Activated CD4-positive, alpha-beta memory T cell treated with anti-CD3 and anti-CD28 coated beads, Interleukin-2, amount 10 ng/mL, durations not matched to agents 7 days and 5 days (primary cell): ENCODE results near the gene THSD7A. TPM values are rescaled to one million over a fixed set of nuclear protein-coding genes. Genes with fewer than 3 reads are reported as not detected.

ENCODE experiments used
- CTCF ChIA-PET: fragments of 350-600 bp; sonication (Branson Sonifier 250); formaldehyde crosslinking; loops from one replicate; lab custom pipeline; 2021; ENCODE audit warnings: antibody characterized with exemption, inconsistent platforms; lab: Charles Lee
- POLR2A ChIA-PET: fragments of 350-600 bp; sonication (Branson Sonifier 250); formaldehyde crosslinking; loops from one replicate; lab custom pipeline; 2021; ENCODE audit warnings: antibody characterized with exemption; lab: Charles Lee
- DNase-seq: peaks from one replicate; pipeline ENCODE4 v3.0.0-alpha.2; 2020
- H3K27ac Mint-ChIP-seq: one replicate; pipeline ENCODE4 v1.8.0; 2021; ENCODE audit warnings: mild to moderate bottlenecking, mixed read lengths
- H3K27me3 Mint-ChIP-seq: one replicate; pipeline ENCODE4 v1.8.0; 2021; ENCODE audit warnings: mixed read lengths
- H3K36me3 Mint-ChIP-seq: one replicate; pipeline ENCODE4 v1.8.0; 2021; ENCODE audit warnings: low read depth, mixed read lengths
- H3K4me1 Mint-ChIP-seq: one replicate; pipeline ENCODE4 v1.8.0; 2021; ENCODE audit warnings: mixed read lengths
- H3K4me3 Mint-ChIP-seq: one replicate; pipeline ENCODE4 v1.8.0; 2021; ENCODE audit warnings: mild to moderate bottlenecking, mixed read lengths
- H3K9me3 Mint-ChIP-seq: one replicate; pipeline ENCODE4 v1.8.0; 2021; ENCODE audit warnings: mixed read lengths
- total RNA-seq, 2 experiments: library from RNA; stranded (reverse); gene quantifications; one replicate each; pipeline ENCODE4 v1.2.3, GENCODE V29; 2021

Gene THSD7A
- not detected for total RNA-seq

GRCh38 chr7:11831736-11832495 lies at the start of gene THSD7A:
THSD7A (minus strand) TSS chr7:11832198; CDS start chr7:11831946, 252 bp downstream.
- H3K9me3 Mint-ChIP-seq = no peaks in the 10 kb centered on the region
- no peaks in the 10 kb centered on the region for H3K36me3 Mint-ChIP-seq
- ChIA-PET POLR2A (no interaction called here), CTCF (no interaction called here)
- no peak within 1 kb of the TSS for H3K27ac Mint-ChIP-seq
- no peak within 1 kb of the TSS for H3K4me3 Mint-ChIP-seq
- peaks cover 9% of the 10 kb centered on the region for H3K4me1 Mint-ChIP-seq
- DNase-seq = no peak
- peaks cover 31% of the 10 kb centered on the region for H3K27me3 Mint-ChIP-seq

- Mint-ChIP-seq H3K36me3 (no peaks in the 10 kb centered on the region), H3K4me1 (no peaks in the 10 kb centered on the region), H3K4me3 (no peak overlapping the region), H3K27ac (no peak overlapping the region), H3K9me3 (no peaks in the 10 kb centered on the region), H3K27me3 (no peaks in the 10 kb centered on the region)
- ChIA-PET POLR2A (no interaction called here), CTCF (no interaction called here)
- no peak for DNase-seq
Observed at GRCh38 chr7:11881680-11882079, 49.7 kb upstream of the THSD7A start.

GRCh38 chr7:11875635-11876034 lies 43.6 kb upstream of the THSD7A start:
- H3K4me3 Mint-ChIP-seq = no peak overlapping the region
- POLR2A ChIA-PET = no interaction called here
- no peaks in the 10 kb centered on the region for H3K27me3 Mint-ChIP-seq
- no peaks in the 10 kb centered on the region for H3K4me1 Mint-ChIP-seq
- CTCF ChIA-PET = no interaction called here
- no peaks in the 10 kb centered on the region for H3K9me3 Mint-ChIP-seq
- DNase-seq = no peak
- H3K36me3 Mint-ChIP-seq = no peaks in the 10 kb centered on the region
- no peak overlapping the region for H3K27ac Mint-ChIP-seq

GRCh38 chr7:11865671-11866070 lies 33.7 kb upstream of the THSD7A start:
- no peak overlapping the region for H3K27ac Mint-ChIP-seq
- no peaks in the 10 kb centered on the region for H3K4me1 Mint-ChIP-seq
- H3K9me3 Mint-ChIP-seq = peaks cover 7% of the 10 kb centered on the region
- ChIA-PET CTCF (no interaction called here), POLR2A (no interaction called here)
- DNase-seq = no peak
- H3K27me3 Mint-ChIP-seq = no peaks in the 10 kb centered on the region
- H3K36me3 Mint-ChIP-seq = no peaks in the 10 kb centered on the region
- H3K4me3 Mint-ChIP-seq = no peak overlapping the region

- DNase-seq = no peak
- Mint-ChIP-seq H3K4me3 (no peak overlapping the region), H3K27ac (no peak overlapping the region), H3K36me3 (no peaks in the 10 kb centered on the region), H3K9me3 (no peaks in the 10 kb centered on the region), H3K4me1 (no peaks in the 10 kb centered on the region), H3K27me3 (no peaks in the 10 kb centered on the region)
- ChIA-PET POLR2A (no interaction called here), CTCF (no interaction called here)
Observed at GRCh38 chr7:11858622-11859302, 26.8 kb upstream of the THSD7A start.

- no peak for DNase-seq
- no peak overlapping the region for H3K4me3 Mint-ChIP-seq
- no peaks in the 10 kb centered on the region for H3K27me3 Mint-ChIP-seq
- H3K27ac Mint-ChIP-seq = no peak overlapping the region
- H3K36me3 Mint-ChIP-seq = no peaks in the 10 kb centered on the region
- ChIA-PET CTCF (no interaction called here), POLR2A (no interaction called here)
- no peaks in the 10 kb centered on the region for H3K4me1 Mint-ChIP-seq
- H3K9me3 Mint-ChIP-seq = no peaks in the 10 kb centered on the region
Observed at GRCh38 chr7:11858026-11858425, 26.0 kb upstream of the THSD7A start.

GRCh38 chr7:11848251-11848650 lies 16.3 kb upstream of the THSD7A start:
- no peaks in the 10 kb centered on the region for H3K36me3 Mint-ChIP-seq
- no peak for DNase-seq
- CTCF ChIA-PET = no interaction called here
- H3K27me3 Mint-ChIP-seq = no peaks in the 10 kb centered on the region
- H3K27ac Mint-ChIP-seq = no peak overlapping the region
- no peaks in the 10 kb centered on the region for H3K9me3 Mint-ChIP-seq
- POLR2A ChIA-PET = no interaction called here
- H3K4me1 Mint-ChIP-seq = no peaks in the 10 kb centered on the region
- H3K4me3 Mint-ChIP-seq = no peak overlapping the region

GRCh38 chr7:11847336-11847735 lies 15.3 kb upstream of the THSD7A start:
- Mint-ChIP-seq H3K4me3 (no peak overlapping the region), H3K27me3 (no peaks in the 10 kb centered on the region), H3K9me3 (no peaks in the 10 kb centered on the region), H3K27ac (no peak overlapping the region), H3K36me3 (no peaks in the 10 kb centered on the region), H3K4me1 (no peaks in the 10 kb centered on the region)
- POLR2A ChIA-PET = no interaction called here
- CTCF ChIA-PET = no interaction called here
- DNase-seq = no peak

GRCh38 chr7:11846361-11846955 lies 14.5 kb upstream of the THSD7A start:
- H3K9me3 Mint-ChIP-seq = no peaks in the 10 kb centered on the region
- no peak overlapping the region for H3K27ac Mint-ChIP-seq
- H3K4me3 Mint-ChIP-seq = no peak overlapping the region
- no peaks in the 10 kb centered on the region for H3K36me3 Mint-ChIP-seq
- ChIA-PET POLR2A (no interaction called here), CTCF (interaction anchor here (0.5 kb wide), 1 partner anchor 957 kb away, joined by 3 read pairs; no protein-coding TSS in a partner anchor)
- H3K4me1 Mint-ChIP-seq = no peaks in the 10 kb centered on the region
- no peak for DNase-seq
- no peaks in the 10 kb centered on the region for H3K27me3 Mint-ChIP-seq

GRCh38 chr7:11843113-11843765 lies 11.2 kb upstream of the THSD7A start:
- POLR2A ChIA-PET = no interaction called here
- H3K27ac Mint-ChIP-seq = no peak overlapping the region
- DNase-seq = no peak
- no peaks in the 10 kb centered on the region for H3K36me3 Mint-ChIP-seq
- no peaks in the 10 kb centered on the region for H3K4me1 Mint-ChIP-seq
- CTCF ChIA-PET = no interaction called here
- no peaks in the 10 kb centered on the region for H3K9me3 Mint-ChIP-seq
- H3K4me3 Mint-ChIP-seq = no peak overlapping the region
- H3K27me3 Mint-ChIP-seq = no peaks in the 10 kb centered on the region

GRCh38 chr7:11841657-11842056 lies 9.7 kb upstream of the THSD7A start:
- Mint-ChIP-seq H3K4me1 (no peaks in the 10 kb centered on the region), H3K27ac (no peak overlapping the region), H3K36me3 (no peaks in the 10 kb centered on the region), H3K9me3 (no peaks in the 10 kb centered on the region), H3K27me3 (no peaks in the 10 kb centered on the region), H3K4me3 (no peak overlapping the region)
- ChIA-PET POLR2A (no interaction called here), CTCF (no interaction called here)
- DNase-seq = no peak

GRCh38 chr7:11835260-11835659 lies 3.3 kb upstream of the THSD7A start:
- ChIA-PET CTCF (no interaction called here), POLR2A (no interaction called here)
- H3K9me3 Mint-ChIP-seq = no peaks in the 10 kb centered on the region
- H3K27ac Mint-ChIP-seq = no peak overlapping the region
- H3K4me1 Mint-ChIP-seq = peaks cover 9% of the 10 kb centered on the region
- H3K27me3 Mint-ChIP-seq = peaks cover 24% of the 10 kb centered on the region
- no peaks in the 10 kb centered on the region for H3K36me3 Mint-ChIP-seq
- H3K4me3 Mint-ChIP-seq = no peak overlapping the region
- DNase-seq = no peak

GRCh38 chr7:11833431-11833830 lies 1.4 kb upstream of the THSD7A start:
- ChIA-PET POLR2A (no interaction called here), CTCF (interaction anchor here (1.1 kb wide), 1 partner anchor 489 kb away, joined by 4 read pairs; no protein-coding TSS in a partner anchor)
- peaks cover 9% of the 10 kb centered on the region for H3K4me1 Mint-ChIP-seq
- no peaks in the 10 kb centered on the region for H3K9me3 Mint-ChIP-seq
- no peak overlapping the region for H3K4me3 Mint-ChIP-seq
- H3K27ac Mint-ChIP-seq = no peak overlapping the region
- peaks cover 31% of the 10 kb centered on the region for H3K27me3 Mint-ChIP-seq
- DNase-seq = no peak
- H3K36me3 Mint-ChIP-seq = no peaks in the 10 kb centered on the region
